PFSK-1 (cell line): ENCODE results near the gene NEB.

Experiments used
- FOXP2 ChIP-seq: optimal IDR thresholded peaks from 2 replicates; pipeline ENCODE3; 2011; ENCODE audit warnings: borderline replicate concordance, control low read depth, inconsistent platforms; ENCODE audit not compliant: insufficient read depth; ENCODE audit errors: extremely low read length, extremely low read depth
- POLR2AphosphoS5 ChIP-seq: IDR thresholded peaks from 2 replicates; pipeline ENCODE4 v1.6.1; 2012; ENCODE audit warnings: low read depth, mild to moderate bottlenecking, control low read depth, low read length, moderate library complexity
- SIN3A ChIP-seq: IDR thresholded peaks from 2 replicates; pipeline ENCODE4 v1.6.1; 2012; ENCODE audit warnings: mild to moderate bottlenecking, low read length, moderate library complexity, borderline replicate concordance; ENCODE audit not compliant: insufficient read depth
- TAF1 ChIP-seq: IDR thresholded peaks from 2 replicates; pipeline ENCODE4 v1.6.1; 2012; ENCODE audit warnings: low read length, control low read depth, borderline replicate concordance; ENCODE audit not compliant: insufficient read depth
- TF ChIP-seq, protein P1 (sequence below), 2 experiments: IDR thresholded peaks; 2 replicates each; pipeline versions ENCODE4 v1.6.1 to v1.8.0; 2011 to 2012; ENCODE audit warnings: low read depth in 2 of 2, low read length in 2 of 2, control low read depth in 1 of 2, inconsistent platforms in 1 of 2, mild to moderate bottlenecking in 1 of 2, moderate library complexity in 1 of 2; ENCODE audit not compliant: insufficient read depth in 1 of 2

Gene NEB

DNA sequence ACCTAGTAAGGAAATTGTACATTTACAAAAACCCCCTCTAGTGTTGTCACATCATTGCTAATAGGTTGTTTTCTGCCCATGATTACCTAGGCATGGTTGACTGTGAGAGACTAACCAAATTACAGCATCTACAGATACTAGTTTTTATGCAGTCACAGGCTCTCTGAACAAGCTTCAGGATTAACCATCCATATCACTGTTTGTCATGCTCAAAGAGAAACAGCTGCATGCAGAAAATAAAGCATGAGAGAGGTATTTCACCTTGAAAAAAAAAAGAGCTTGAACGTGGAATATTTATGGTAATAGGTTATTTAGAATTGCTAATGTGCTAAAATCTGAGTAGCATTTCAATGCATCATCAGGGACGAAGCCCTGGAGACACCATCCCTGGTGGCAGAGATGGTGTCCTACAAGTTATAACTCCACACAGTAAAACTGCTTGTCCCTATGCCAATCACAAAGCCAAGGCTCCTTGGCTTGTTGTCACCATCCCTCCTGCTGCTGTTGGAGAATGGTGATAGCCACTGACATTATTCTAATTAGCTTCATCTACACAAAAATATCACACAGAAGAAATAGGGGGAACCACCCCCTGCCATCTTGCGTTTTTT lies 5.4 kb downstream of the NEB start:
- no peak for TF ChIP-seq POLR2AphosphoS5
- TF ChIP-seq, protein P1, sequence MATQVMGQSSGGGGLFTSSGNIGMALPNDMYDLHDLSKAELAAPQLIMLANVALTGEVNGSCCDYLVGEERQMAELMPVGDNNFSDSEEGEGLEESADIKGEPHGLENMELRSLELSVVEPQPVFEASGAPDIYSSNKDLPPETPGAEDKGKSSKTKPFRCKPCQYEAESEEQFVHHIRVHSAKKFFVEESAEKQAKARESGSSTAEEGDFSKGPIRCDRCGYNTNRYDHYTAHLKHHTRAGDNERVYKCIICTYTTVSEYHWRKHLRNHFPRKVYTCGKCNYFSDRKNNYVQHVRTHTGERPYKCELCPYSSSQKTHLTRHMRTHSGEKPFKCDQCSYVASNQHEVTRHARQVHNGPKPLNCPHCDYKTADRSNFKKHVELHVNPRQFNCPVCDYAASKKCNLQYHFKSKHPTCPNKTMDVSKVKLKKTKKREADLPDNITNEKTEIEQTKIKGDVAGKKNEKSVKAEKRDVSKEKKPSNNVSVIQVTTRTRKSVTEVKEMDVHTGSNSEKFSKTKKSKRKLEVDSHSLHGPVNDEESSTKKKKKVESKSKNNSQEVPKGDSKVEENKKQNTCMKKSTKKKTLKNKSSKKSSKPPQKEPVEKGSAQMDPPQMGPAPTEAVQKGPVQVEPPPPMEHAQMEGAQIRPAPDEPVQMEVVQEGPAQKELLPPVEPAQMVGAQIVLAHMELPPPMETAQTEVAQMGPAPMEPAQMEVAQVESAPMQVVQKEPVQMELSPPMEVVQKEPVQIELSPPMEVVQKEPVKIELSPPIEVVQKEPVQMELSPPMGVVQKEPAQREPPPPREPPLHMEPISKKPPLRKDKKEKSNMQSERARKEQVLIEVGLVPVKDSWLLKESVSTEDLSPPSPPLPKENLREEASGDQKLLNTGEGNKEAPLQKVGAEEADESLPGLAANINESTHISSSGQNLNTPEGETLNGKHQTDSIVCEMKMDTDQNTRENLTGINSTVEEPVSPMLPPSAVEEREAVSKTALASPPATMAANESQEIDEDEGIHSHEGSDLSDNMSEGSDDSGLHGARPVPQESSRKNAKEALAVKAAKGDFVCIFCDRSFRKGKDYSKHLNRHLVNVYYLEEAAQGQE (IDR thresholded peaks at IDR 0.05; ENCODE audit: insufficient read depth in 1 of 2, low read depth in 2 of 2, low read length in 2 of 2) = no peak
- no peak for TF ChIP-seq SIN3A
- no peak for TF ChIP-seq FOXP2
- no peak for TF ChIP-seq TAF1

DNA sequence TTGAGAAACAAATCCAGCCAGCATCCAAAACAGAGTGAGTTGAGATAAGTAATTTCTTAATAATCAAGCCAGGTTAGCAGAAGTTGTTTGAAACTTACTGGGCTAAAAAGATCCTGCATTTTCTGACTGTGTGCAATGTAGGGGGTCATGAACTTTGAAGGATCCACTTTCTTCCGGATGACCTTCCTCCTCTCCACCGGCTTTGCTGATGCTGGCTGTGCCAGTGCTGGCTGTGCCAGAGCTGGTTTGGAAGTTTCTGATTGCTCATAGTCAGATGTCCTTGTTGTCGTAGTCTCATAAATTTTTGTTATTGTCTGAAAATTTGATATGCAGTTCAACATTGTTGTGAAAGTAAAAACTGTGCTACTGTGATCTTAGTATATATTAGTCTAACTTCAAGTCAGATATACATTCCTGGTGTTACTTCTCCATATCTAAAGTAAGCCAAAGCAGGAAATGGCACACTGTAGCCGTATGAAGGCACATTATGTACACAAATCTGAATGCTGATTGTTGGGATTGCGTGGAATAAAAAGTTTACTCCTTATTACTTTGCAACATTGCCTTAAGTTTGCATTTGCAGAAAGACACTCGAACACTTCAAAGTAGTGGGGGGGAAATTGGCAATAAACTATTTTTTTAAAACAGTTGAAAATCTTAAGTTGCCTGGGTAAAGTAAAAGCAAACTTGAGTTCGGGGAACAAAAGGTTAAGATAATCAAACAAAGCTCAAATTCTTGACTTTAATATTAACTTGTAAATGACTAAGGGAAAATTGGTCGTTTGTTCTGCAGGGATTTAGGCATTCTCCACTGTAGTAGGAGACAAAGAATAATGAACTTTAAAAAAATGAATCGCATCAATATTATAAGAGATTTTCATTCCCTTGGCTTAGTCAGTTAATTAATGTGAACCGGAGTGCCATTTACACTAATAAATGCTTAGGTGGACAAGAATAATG lies 6.4 kb downstream of the NEB start:
- TF ChIP-seq FOXP2 = no peak
- no peak for TF ChIP-seq SIN3A
- no peak for TF ChIP-seq POLR2AphosphoS5
- TF ChIP-seq TAF1 = no peak
- TF ChIP-seq, protein P1 (IDR thresholded peaks at IDR 0.05; ENCODE audit: insufficient read depth in 1 of 2, low read depth in 2 of 2, low read length in 2 of 2) = no peak

DNA sequence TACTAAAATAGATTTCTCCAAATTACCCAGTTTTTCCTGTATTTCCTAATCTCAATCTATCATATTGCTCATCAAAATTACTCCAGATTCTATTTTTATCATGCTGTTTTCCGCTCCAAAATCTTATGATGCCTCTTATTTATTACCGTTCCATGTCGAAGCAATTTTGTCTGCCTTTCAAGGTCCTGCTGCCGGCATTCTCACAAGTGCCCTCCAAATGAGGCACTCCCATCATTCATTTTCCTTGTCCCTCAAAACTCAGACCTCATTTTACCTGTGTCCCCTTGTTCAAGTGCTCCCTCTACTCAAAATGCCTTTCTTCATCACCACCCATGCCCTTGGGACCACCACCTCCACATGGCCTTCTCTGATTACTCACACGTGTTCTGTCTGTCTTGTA lies 13.1 kb downstream of the NEB start:
- TF ChIP-seq, protein P1 (IDR thresholded peaks at IDR 0.05; ENCODE audit: insufficient read depth in 1 of 2, low read depth in 2 of 2, low read length in 2 of 2) = no peak
- TF ChIP-seq FOXP2 (no peak), POLR2AphosphoS5 (no peak), TAF1 (no peak), SIN3A (no peak)

DNA sequence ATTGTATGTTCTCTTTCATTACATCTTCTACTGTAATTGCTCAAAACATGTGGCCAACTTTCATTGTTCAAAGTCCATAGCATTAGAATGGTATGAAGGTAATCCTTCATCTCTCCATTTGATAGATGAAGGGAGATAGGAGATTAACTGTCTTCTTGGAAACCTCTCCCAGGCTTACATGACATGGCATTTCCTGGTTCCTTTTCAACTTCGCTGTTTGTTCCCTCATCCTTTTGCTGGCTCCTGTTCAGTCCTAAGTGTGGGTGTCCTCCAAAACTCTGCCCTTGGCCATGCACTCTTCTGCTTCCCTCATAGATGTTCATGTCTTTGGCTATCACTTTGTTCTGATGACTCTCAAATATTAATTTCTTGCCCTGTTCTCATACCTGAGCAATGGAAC lies 13.8 kb downstream of the NEB start:
- TF ChIP-seq, protein P1 (IDR thresholded peaks at IDR 0.05; ENCODE audit: insufficient read depth in 1 of 2, low read depth in 2 of 2, low read length in 2 of 2) = no peak
- TF ChIP-seq FOXP2 = no peak
- no peak for TF ChIP-seq TAF1
- TF ChIP-seq SIN3A = no peak
- TF ChIP-seq POLR2AphosphoS5 = no peak
